HEK293 (cell line): ENCODE measurements around the gene NAGLU.

Experiments
- CTCF ChIA-PET: fragments of 350-600 bp; formaldehyde crosslinking; extraction: SDS; loops from one replicate; lab custom pipeline; 2021; ENCODE audit warnings: antibody characterized with exemption; lab: Yijun Ruan, JAX
- POLR2A ChIA-PET: fragments of 300-600 bp; formaldehyde crosslinking; extraction: SDS; loops from one replicate; lab custom pipeline; 2020; ENCODE audit warnings: antibody characterized with exemption, inconsistent platforms; lab: Yijun Ruan, JAX
- H3K27ac ChIP-seq: fragments of 200-500 bp; sonication (Bioruptor generic); 2 replicates; pipeline ENCODE4 v1.5.1; 2014; ENCODE audit warnings: low read depth, low read length, control low read depth, inconsistent platforms; ENCODE audit errors: extremely low read depth
- H3K36me3 ChIP-seq, 2 experiments: fragments of 200-500 bp in 1 of 2; sonication (Bioruptor generic) in 1 of 2; 1 replicate in 1 of 2; 2 replicates in 1 of 2; pipeline ENCODE4 v1.5.1; 2014 to 2017; ENCODE audit warnings: inconsistent platforms in 2 of 2, low read length in 2 of 2; ENCODE audit not compliant: control insufficient read depth in 2 of 2, insufficient read depth in 1 of 2
- H3K4me1 ChIP-seq: fragments of 200-500 bp; sonication (Bioruptor generic); 2 replicates; pipeline ENCODE4 v1.5.1; 2014; ENCODE audit warnings: mild to moderate bottlenecking, low read length, inconsistent platforms; ENCODE audit not compliant: control insufficient read depth, insufficient read depth
- H3K4me3 ChIP-seq: 2 replicates; pipeline ENCODE4 v1.5.1; 2011; ENCODE audit warnings: low read depth, mild to moderate bottlenecking, control low read depth, low read length, moderate library complexity
- H3K9me3 ChIP-seq: fragments of 200-500 bp; sonication (Bioruptor generic); 2 replicates; pipeline ENCODE4 v1.5.1; 2014; ENCODE audit warnings: low read depth, low read length, inconsistent platforms; ENCODE audit not compliant: control insufficient read depth, insufficient read depth
- ATF2 ChIP-seq: fragments of 450-650 bp; formaldehyde crosslinking; IDR thresholded peaks from 2 replicates; pipeline ENCODE4 v1.5.1; 2016; ENCODE audit warnings: missing biosample characterization, missing genetic modification characterization, low read depth
- MYNN ChIP-seq: fragments of 450-650 bp; formaldehyde crosslinking; IDR thresholded peaks from 2 replicates; pipeline ENCODE4 v1.5.1; 2016; ENCODE audit warnings: missing biosample characterization, missing genetic modification characterization, borderline replicate concordance
- PRDM1 ChIP-seq: fragments of 450-650 bp; formaldehyde crosslinking; IDR thresholded peaks from 2 replicates; pipeline ENCODE4; 2016; ENCODE audit warnings: missing biosample characterization, missing genetic modification characterization
- PRDM4 ChIP-seq: fragments of 450-650 bp; formaldehyde crosslinking; IDR thresholded peaks from 2 replicates; pipeline ENCODE4 v1.5.1; 2017; ENCODE audit warnings: missing biosample characterization, missing genetic modification characterization
- ZBTB17 ChIP-seq: fragments of 450-650 bp; formaldehyde crosslinking; IDR thresholded peaks from 2 replicates; pipeline ENCODE4 v1.5.1; 2016; ENCODE audit warnings: missing biosample characterization, missing genetic modification characterization
- ZNF114 ChIP-seq: fragments of 450-650 bp; formaldehyde crosslinking; IDR thresholded peaks from 2 replicates; pipeline ENCODE4 v1.5.0; 2017; ENCODE audit warnings: missing biosample characterization, missing genetic modification characterization
- ZNF138 ChIP-seq: fragments of 450-650 bp; formaldehyde crosslinking; IDR thresholded peaks from 2 replicates; pipeline ENCODE4 v1.5.1; 2016; ENCODE audit warnings: missing biosample characterization, missing genetic modification characterization, borderline replicate concordance
- ZNF274 ChIP-seq, 2 experiments: fragments of 200-500 bp in 1 of 2; fragments of 450-650 bp in 1 of 2; sonication (Bioruptor generic) in 1 of 2; formaldehyde crosslinking in 1 of 2; IDR thresholded peaks; 2 replicates each; pipeline versions ENCODE4 v1.5.1 to v1.6.1; 2014 to 2016; ENCODE audit warnings: borderline replicate concordance in 1 of 2, inconsistent platforms in 1 of 2, low read length in 1 of 2, missing biosample characterization in 1 of 2, missing genetic modification characterization in 1 of 2
- ZNF280C ChIP-seq: fragments of 450-650 bp; formaldehyde crosslinking; IDR thresholded peaks from 2 replicates; pipeline ENCODE4 v1.5.1; 2016; ENCODE audit warnings: missing biosample characterization, missing genetic modification characterization
- ZNF335 ChIP-seq: fragments of 450-650 bp; formaldehyde crosslinking; conservative IDR thresholded peaks from 2 replicates; pipeline ENCODE4 v1.5.1; 2016; ENCODE audit warnings: missing biosample characterization, missing genetic modification characterization
- ZNF558 ChIP-seq: fragments of 450-650 bp; formaldehyde crosslinking; IDR thresholded peaks from 2 replicates; pipeline ENCODE4 v1.5.1; 2016; ENCODE audit warnings: missing biosample characterization, missing genetic modification characterization
- ZNF600 ChIP-seq: fragments of 450-650 bp; formaldehyde crosslinking; IDR thresholded peaks from 2 replicates; pipeline ENCODE4 v1.5.1; 2016; ENCODE audit warnings: missing biosample characterization, missing genetic modification characterization
- ZSCAN16 ChIP-seq: fragments of 450-650 bp; formaldehyde crosslinking; IDR thresholded peaks from 2 replicates; pipeline ENCODE4 v1.5.1; 2016; ENCODE audit warnings: missing biosample characterization, missing genetic modification characterization

The NAGLU gene

GRCh38 chr17:42563950-42564349, 27.9 kb downstream of the NAGLU start:
- Histone ChIP-seq H3K4me3 (no peak overlapping the region), H3K27ac (no peak overlapping the region), H3K4me1 (peaks cover 10% of the 10 kb centered on the region; the same call in 1 of the 2 replicates), H3K9me3 (no peaks in the 10 kb centered on the region), H3K36me3 (peaks cover 0 to 48% of the 10 kb centered on the region in 2 experiments; a peak in 1 of 3 replicates)
- TF ChIP-seq MYNN = no peak
- 0 out of 2 replicates have a peak, but pooled peaks have one; percentile 1 for TF ChIP-seq ZNF335 (tag by site-specific recombination)
- no peak for TF ChIP-seq ZSCAN16 (tag by site-specific recombination)
- ChIA-PET POLR2A (interaction anchor here (2.6 to 4.8 kb wide), 2 partner anchors 9 to 14 kb away, joined by 10 to 48 read pairs; partner anchors contain the start of gene PSMC3IP), CTCF (interaction anchor here (1.0 to 1.5 kb wide), 3 partner anchors 11 to 434 kb away, joined by 3 to 5 read pairs (median 3); partner anchors contain the start of gene RPL27)

- Histone ChIP-seq H3K4me3 (no peak overlapping the region), H3K9me3 (no peaks in the 10 kb centered on the region), H3K36me3 (peaks cover 0 to 58% of the 10 kb centered on the region in 2 experiments; a peak in 1 of 3 replicates), H3K4me1 (peaks cover 10% of the 10 kb centered on the region; the same call in 1 of the 2 replicates), H3K27ac (no peak overlapping the region)
- ChIA-PET POLR2A (interaction anchor here (0.5 to 4.8 kb wide), 4 partner anchors 10 to 581 kb away, joined by 3 to 48 read pairs (median 7); partner anchors contain the start of genes PSMC3IP, RETREG3 and TUBG1), CTCF (interaction anchor here (1.0 to 1.8 kb wide), 3 partner anchors 17 to 433 kb away, joined by 3 to 7 read pairs (median 5); partner anchors contain the start of genes BECN1 and RPL27)
- TF ChIP-seq ZNF600 (tag by site-specific recombination) (peak; percentile 67; the same call in 1 of the 2 replicates), ZBTB17 (no peak)
Observed at GRCh38 chr17:42564815-42565522, 28.9 kb downstream of the NAGLU start.

GRCh38 chr17:42565523-42566214, 29.6 kb downstream of the NAGLU start:
- POLR2A ChIA-PET = interaction anchor here (0.5 to 4.8 kb wide), 5 partner anchors 11 to 832 kb away, joined by 3 to 48 read pairs (median 4); partner anchors contain the start of genes PSMC3IP, RETREG3 and TUBG1
- Histone ChIP-seq H3K9me3 (no peaks in the 10 kb centered on the region), H3K4me1 (peaks cover 10% of the 10 kb centered on the region; the same call in 1 of the 2 replicates), H3K36me3 (peaks cover 6 to 65% of the 10 kb centered on the region in 2 experiments), H3K4me3 (no peak overlapping the region)
- CTCF ChIA-PET = interaction anchor here (0.7 to 4.9 kb wide), 4 partner anchors 12 to 440 kb away, joined by 3 to 34 read pairs (median 6); partner anchors contain the start of genes BECN1 and PSMC3IP
- TF ChIP-seq PRDM4 (tag by site-specific recombination) = no peak
- no peak for TF ChIP-seq ATF2
- TF ChIP-seq ZNF280C = no peak
- TF ChIP-seq ZNF114 (tag by site-specific recombination) = no peak
- no peak for TF ChIP-seq ZNF558 (tag by site-specific recombination)
- TF ChIP-seq ZNF600 (tag by site-specific recombination) = peak; percentile 8
- no peak for TF ChIP-seq ZNF138 (tag by site-specific recombination)
- no peak for TF ChIP-seq ZNF274 (IDR thresholded peaks at IDR 0.05; ENCODE audit: low read length)
- TF ChIP-seq ZNF274 (tag by site-specific recombination; IDR thresholded peaks at IDR 0.05; ENCODE audit: borderline replicate concordance) = no peak
- TF ChIP-seq PRDM1 = no peak
- TF ChIP-seq, all 188 proteins: peak for 1
- H3K27ac ChIP-seq = peak overlapping the region; percentile 86
